ENCODE data around the gene NTN3. TPM values are rescaled to one million over a fixed set of nuclear protein-coding genes. Genes with fewer than 3 reads are reported as not detected.

NTN3 gene
- total and polyA plus RNA-seq, 2 of the 8 experiments (the other 6 are each of a cell fraction or from before 2014, with no cell fraction given) = 0.30 to 0.34 TPM

GRCh38 chr16:2489581-2489980, 18.5 kb downstream of the NTN3 start:
- Histone ChIP-seq H4K5ac (ENCODE audit: insufficient read length, low read depth, low read length) (no peak overlapping the region), H3K14ac (ENCODE audit: insufficient read length) (no peak overlapping the region), H2BK20ac (ENCODE audit: low read length) (no peak overlapping the region), H2BK12ac (ENCODE audit: low read depth, low read length) (no peak overlapping the region), H3K18ac (ENCODE audit: extremely low read depth, low read length) (no peak overlapping the region), H2AFZ (ENCODE audit: low read length) (no peak overlapping the region), H3K4me1 (replicated peaks in 1 of 4; ENCODE audit: control insufficient read depth in 3 of 4, insufficient read depth in 4 of 4, low read length in 3 of 4) (peaks cover 0 to 3% (median 0%) of the 10 kb centered on the region in 4 experiments; a peak in 1 of 7 replicates), H4K91ac (replicated peaks; ENCODE audit: insufficient read length, low read length) (no peak overlapping the region), H3K27ac (ENCODE audit: low read depth, low read length) (no peak overlapping the region), H3K23ac (ENCODE audit: insufficient read length) (no peak overlapping the region), H3K79me1 (ENCODE audit: low read depth, low read length) (peaks cover 3% of the 10 kb centered on the region; the same call in 1 of the 2 replicates), H3K56ac (replicated peaks; ENCODE audit: insufficient read length, low read depth, low read length) (no peak overlapping the region), H3K4ac (replicated peaks; ENCODE audit: insufficient read length, low read depth, low read length) (no peak overlapping the region), H3K79me2 (ENCODE audit: control insufficient read depth in 1 of 2, insufficient read depth in 2 of 2, low read length in 2 of 2) (0 out of 4 replicates have a peak, but pooled peaks cover 0 to 2% of the 10 kb centered on the region in 2 experiments), H2BK5ac (ENCODE audit: low read depth, low read length) (no peak overlapping the region; the same call in 1 of the 2 replicates), H3K4me3 (ENCODE audit: extremely low read depth in 1 of 4, insufficient read depth in 2 of 4, low read depth in 3 of 4, low read length in 4 of 4) (no peak overlapping the region), H3K27me3 (replicated peaks in 1 of 4; ENCODE audit: control insufficient read depth in 3 of 4, extremely low read depth in 1 of 4, insufficient read depth in 3 of 4, low read length in 3 of 4) (no peaks in the 10 kb centered on the region), H3K36me3 (ENCODE audit: control insufficient read depth in 2 of 4, insufficient read depth in 4 of 4, low read length in 3 of 4) (no peaks in the 10 kb centered on the region), H2AK5ac (ENCODE audit: low read depth, low read length) (no peak overlapping the region), H3K9ac (replicated peaks in 1 of 4; ENCODE audit: extremely low read depth in 1 of 4, low read depth in 3 of 4, low read length in 3 of 4) (no peak overlapping the region), H3K23me2 (ENCODE audit: low read depth, low read length) (no peaks in the 10 kb centered on the region), H4K8ac (ENCODE audit: extremely low read depth, insufficient read depth, low read length) (no peak overlapping the region), H3K4me2 (ENCODE audit: insufficient read depth in 1 of 2, low read depth in 2 of 2, low read length in 2 of 2) (no peak overlapping the region), H2BK15ac (ENCODE audit: low read length) (no peak overlapping the region), H4K20me1 (replicated peaks in 1 of 2; ENCODE audit: control insufficient read depth in 1 of 2, insufficient read depth in 2 of 2, low read length in 2 of 2) (peaks cover 0 to 17% of the 10 kb centered on the region in 2 experiments), H3K9me3 (ENCODE audit: insufficient read depth in 2 of 2, low read depth in 1 of 2, low read length in 1 of 2) (no peaks in the 10 kb centered on the region), H2BK120ac (replicated peaks; ENCODE audit: low read depth, low read length) (no peak overlapping the region)
- 89% methylated on average over 16 of the region's 16 CpGs; no CpG with 5 or more reads in 1 of the 2 experiments for WGBS, 2 experiments (ENCODE audit: extremely low coverage in 1 of 2, insufficient coverage in 1 of 2, insufficient read length in 1 of 2, insufficient replicate concordance in 2 of 2, low coverage in 1 of 2, low lambda C conversion rate in 2 of 2, missing lambda C conversion rate in 1 of 2)
- ChIA-PET POLR2A (ENCODE audit: partially characterized antibody) (interaction anchor here (1.0 to 1.6 kb wide), 5 partner anchors 12 to 114 kb away, joined by 3 read pairs; partner anchors contain the start of gene TEDC2), CTCF (ENCODE audit: partially characterized antibody) (interaction anchor here (1.0 to 1.5 kb wide), 4 partner anchors 9 to 26 kb away, joined by 3 to 9 read pairs (median 4); no protein-coding TSS in a partner anchor)
- no peak for FAIRE-seq
- TF ChIP-seq CHD2 (IDR thresholded peaks at IDR 0.05; ENCODE audit: low read length) (no peak), ZNF274 (IDR thresholded peaks at IDR 0.05; ENCODE audit: borderline replicate concordance, extremely low read depth, low read length) (no peak), PHF8 (conservative IDR thresholded peaks at IDR 0.05; ENCODE audit: low read depth, low read length) (no peak), TCF12 (IDR thresholded peaks at IDR 0.05; ENCODE audit: low read depth, low read length) (no peak), TBP (IDR thresholded peaks at IDR 0.05; ENCODE audit: low read depth, low read length) (no peak), JUN (IDR thresholded peaks at IDR 0.05; ENCODE audit: low read depth, low read length) (no peak)
- no peak for DNase-seq (ENCODE audit: low read depth in 1 of 2, low spot score in 2 of 2)
